SK-MEL-5 (cell line): ENCODE results near the gene TBC1D25. TPM values are rescaled to one million over a fixed set of nuclear protein-coding genes. Genes with fewer than 3 reads are reported as not detected.
"Not testable (repeated sequence)": the region's sequence is repeated elsewhere in the genome, so short reads cannot be mapped to it uniquely, and the experiment has no call there.

ENCODE experiments used
- DNase-seq: peaks from one replicate; pipeline ENCODE4 v3.0.0-alpha.2; 2016; ENCODE audit warnings: low read depth, low spot score
- in situ Hi-C: cut with HindIII; loops from 2 replicates; pipeline ENCODE4 v1.10.0; 2016; ENCODE audit warnings: low sequenced_read_pairs, high pct_unique_total_duplicates, low pct_unique_long_range_greater_than_20kb
- total RNA-seq: library from RNA; depleted of rRNA; stranded (reverse); fragments of >200 nt; shearing (Covaris generic); gene quantifications from 2 replicates; pipeline ENCODE4 v1.2.3, GENCODE V29; 2014

TBC1D25 gene
- total RNA-seq, 1 experiment from 2014 or later, result 4.7 TPM

DNA sequence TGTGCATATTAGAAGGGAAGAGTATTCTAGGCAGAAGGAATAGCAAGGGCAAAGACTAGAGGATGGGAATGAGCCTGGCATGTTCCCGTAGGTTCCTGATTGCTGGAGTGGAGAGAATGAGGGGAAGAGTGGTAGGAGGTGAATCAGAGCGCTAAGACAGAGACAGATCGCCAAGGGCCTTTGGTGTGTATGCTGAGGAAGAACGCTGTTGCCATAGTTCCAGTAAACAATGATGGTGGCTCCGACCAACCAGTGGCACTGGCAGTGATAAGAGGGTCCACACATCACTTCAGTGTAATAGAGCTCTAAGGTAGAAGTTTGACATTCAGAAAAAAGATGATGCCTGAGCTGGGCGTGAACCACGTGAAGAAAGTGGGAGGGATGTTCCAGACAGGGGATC lies 966 bp downstream of the TBC1D25 start:
- DNase-seq, result no peak
- in situ Hi-C loops, result no loop called here

- no peak for DNase-seq
- in situ Hi-C loops, result no loop called here
Measured at GRCh38 chrX:48541140-48541814, 1.8 kb downstream of the TBC1D25 start.

DNA sequence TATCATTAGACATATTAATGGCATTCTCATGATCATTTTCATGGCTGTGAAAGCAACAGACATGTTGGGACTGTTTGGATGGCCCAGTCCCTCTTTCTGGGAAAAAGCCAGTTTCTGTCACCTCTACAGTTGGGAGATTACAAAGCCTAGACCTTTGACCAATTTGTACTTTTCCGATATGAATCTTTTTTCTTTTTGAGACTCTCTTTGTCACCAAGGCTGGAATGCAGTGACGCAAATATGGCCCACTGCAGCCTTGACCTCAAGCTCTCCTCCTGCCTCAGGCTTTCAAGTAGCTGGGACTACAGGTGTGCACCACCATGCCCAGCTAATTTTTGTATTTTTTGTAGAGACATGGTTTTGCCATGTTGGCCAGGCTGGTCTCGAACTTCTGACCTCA lies 9.4 kb downstream of the TBC1D25 start:
- in situ Hi-C loops, result no loop called here
- no peak for DNase-seq

DNA sequence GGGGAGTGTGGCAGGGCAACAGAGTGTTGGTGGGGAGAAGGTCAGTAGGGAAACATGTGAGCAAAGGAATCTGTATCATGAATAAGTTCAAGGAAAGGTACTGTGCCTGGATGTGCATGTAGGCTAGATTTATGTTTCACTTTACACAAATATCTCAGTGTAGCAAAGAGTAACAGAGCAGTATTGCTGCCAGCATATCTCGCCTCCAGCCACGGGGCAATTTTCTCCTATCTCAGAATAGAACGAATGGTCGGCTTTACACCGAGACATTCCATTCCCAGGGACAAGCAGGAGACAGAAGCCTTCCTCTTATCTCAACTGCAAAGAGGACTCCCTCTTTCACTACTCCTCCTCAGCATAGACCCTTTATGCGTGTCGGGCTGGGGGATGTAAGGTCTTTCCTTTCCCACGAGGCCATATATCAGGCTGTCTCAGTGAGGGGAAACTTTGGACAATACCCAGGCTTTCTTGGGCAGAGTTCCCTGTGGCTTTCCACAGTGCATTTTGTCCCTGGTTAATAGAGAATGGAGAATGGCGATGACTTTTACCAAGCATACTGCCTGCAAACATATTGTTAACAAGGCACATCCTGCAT lies 16.3 kb downstream of the TBC1D25 start:
- DNase-seq, in situ Hi-C loops: not testable (repeated sequence)

GRCh38 chrX:48558271-48558670 lies 18.8 kb downstream of the TBC1D25 start:
- in situ Hi-C loops, result no loop called here
- no peak for DNase-seq

GRCh38 chrX:48559636-48560035 lies 20.1 kb downstream of the TBC1D25 start:
- in situ Hi-C loops, result no loop called here
- no peak for DNase-seq

- no peak for DNase-seq
- in situ Hi-C loops, result no loop called here
Measured at GRCh38 chrX:48560056-48560455, 20.5 kb downstream of the TBC1D25 start.

- in situ Hi-C loops, result no loop called here
- DNase-seq, result no peak
Measured at GRCh38 chrX:48560681-48561080, 21.2 kb downstream of the TBC1D25 start.

DNA sequence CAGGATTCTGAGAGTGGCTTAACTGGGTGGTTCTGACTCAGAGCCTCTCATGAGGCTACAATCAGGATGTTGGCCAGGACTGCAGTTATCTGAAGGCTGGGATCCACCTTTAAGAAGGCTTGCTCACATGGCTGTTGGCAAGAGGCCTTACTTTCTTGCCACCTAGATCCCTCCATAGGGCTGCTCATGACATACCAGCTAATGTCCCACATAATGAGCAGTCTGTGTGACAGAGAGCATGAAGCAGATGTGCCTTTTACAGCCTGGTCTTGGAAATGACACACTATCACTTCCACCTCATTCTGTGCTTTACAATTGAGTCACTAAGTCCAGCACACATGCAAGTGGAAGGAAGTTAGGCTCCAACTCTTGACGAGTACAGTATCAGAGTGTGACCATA lies 30.4 kb downstream of the TBC1D25 start:
- in situ Hi-C loops, result no loop called here
- peak; percentile 10 for DNase-seq

DNA sequence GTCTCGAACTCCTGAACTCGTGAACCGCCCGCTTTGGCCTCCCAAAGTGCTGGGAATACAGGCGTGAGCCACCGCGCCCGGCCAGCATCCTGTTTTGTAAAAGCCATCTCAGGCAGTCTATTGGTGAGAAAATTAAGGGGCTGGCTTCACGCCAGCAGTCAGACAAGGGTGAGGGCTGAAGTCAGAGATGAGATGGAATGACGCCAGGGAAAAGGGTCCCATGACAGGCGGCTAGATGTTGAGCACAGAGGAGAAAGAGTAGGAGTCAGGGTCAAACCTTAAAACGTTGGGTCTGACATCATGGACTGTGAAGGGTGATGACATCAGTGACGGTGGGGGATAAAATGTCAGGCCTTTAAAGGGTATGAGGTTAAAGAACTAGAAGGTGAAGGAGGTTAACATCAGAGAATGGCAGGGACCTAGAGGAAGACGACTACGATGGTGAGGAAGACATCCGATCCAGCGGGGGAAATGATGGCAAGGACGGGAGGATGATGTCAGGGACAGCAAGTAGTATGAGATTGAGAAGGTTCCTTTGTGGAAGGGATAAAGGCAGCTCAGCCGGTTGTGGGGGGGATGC lies 34.3 kb downstream of the TBC1D25 start:
- in situ Hi-C loops, result no loop called here
- peak; percentile 77 for DNase-seq

DNA sequence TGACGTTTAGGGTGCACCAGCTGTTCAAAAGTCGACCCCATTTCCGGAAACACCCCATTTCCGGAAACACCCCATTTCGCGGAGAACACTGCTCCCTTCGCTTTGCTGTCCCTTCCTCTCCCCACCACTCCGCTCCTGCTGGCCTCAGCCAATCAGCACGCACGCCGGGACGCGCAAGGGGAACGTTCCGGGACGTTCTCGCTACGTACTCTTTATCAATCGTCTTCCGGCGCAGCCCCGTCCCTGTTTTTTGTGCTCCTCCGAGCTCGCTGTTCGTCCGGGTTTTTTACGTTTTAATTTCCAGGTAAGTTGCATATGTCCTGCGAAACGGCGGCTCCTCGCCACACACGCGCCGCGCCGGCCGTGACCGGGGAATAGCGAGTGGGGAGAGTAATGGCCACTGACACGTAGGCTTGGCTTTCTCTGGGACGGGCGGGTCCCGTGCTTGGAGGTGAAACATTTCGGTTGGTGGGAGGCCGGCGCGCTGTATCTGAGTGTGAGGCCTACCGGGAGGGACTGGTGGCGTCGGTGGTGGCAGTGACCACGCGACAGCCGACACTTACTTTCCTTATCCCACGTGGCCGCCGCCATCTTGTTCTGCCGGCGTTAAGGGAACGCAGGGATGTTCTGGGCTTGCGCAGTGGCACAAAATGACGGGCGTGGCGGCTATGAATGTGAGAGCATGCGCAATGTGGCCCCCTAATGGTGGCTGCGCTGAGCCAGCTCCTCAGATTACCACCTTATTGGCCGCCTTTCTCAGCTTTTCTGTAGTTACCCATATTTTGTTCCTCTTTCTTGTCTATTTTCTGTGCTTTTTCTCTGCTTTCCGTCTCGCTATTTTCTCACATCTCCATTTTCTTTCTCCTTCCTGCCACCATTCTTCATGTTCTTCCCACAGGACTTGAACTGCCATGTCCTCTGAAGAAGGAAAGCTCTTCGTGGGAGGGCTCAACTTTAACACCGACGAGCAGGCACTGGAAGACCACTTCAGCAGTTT lies 35.1 kb downstream of the TBC1D25 start, which contains the start of gene RBM3:
RBM3 (plus strand) TSS at position 215 of the 997 bp plus-strand sequence; CDS start at position 912, 697 bp downstream.
- DNase-seq, result peak; percentile 92
- in situ Hi-C loops, result no loop called here

DNA sequence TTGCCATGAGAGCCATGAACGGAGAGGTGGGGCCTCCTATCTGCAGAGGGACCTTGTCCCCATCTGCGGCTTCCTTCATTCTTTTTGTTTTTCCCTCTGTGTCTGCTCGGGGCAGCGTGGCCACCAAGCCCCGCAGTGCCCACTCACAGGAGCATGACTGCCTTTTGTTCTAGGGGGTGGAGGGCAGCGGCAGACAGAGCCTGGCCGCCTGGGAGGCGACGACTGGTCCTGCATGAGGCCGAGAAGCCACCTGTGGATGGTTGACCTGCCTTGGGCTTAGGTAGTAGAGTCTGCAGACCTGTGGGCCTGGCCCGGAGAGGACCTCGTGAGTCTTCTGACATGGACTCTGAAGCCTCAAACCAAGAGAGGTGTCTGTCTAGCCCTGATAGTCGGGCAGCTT lies 36.1 kb downstream of the TBC1D25 start:
- in situ Hi-C loops, result no loop called here
- DNase-seq, result no peak

DNA sequence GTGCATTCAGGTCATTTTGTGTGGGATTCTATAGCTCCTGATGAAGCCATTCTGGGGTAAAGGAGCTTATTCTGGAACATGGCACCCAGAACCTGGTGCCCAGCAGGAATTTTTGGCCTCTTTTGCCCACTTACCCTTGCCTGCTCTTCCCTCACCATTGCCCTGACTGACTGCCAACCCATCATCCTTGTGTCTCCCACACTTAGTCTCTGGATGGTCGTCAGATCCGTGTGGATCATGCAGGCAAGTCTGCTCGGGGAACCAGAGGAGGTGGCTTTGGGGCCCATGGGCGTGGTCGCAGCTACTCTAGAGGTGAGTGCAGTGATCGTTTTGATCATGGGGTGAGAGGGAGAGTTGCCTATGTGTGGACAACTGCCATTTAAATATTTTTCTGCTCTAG lies 36.6 kb downstream of the TBC1D25 start:
- DNase-seq, result no peak
- in situ Hi-C loops, result no loop called here

DNA sequence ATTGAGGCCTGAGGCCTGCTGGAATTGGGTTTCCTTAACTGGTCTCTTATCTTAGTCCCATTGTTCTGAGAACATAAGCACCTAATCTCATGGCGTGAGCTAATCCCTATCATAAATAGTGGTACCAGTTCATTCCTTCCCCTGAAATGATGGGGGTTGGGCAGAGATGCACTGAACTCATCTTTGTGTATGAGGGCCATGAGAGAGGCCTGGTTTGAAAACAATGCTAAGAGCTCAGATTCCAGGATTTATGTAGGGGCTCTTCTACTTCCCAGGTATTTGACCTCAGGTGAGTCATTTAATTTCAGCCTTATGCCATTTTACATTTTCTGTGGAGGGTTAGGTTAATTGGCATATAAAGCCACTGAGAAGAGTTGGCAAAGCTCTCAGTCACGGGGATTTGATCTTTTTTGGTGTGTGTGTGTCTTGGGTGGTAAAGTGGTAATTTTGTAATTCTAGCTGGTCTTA lies 39.2 kb downstream of the TBC1D25 start:
- peak; percentile 2 for DNase-seq
- in situ Hi-C loops, result no loop called here

DNA sequence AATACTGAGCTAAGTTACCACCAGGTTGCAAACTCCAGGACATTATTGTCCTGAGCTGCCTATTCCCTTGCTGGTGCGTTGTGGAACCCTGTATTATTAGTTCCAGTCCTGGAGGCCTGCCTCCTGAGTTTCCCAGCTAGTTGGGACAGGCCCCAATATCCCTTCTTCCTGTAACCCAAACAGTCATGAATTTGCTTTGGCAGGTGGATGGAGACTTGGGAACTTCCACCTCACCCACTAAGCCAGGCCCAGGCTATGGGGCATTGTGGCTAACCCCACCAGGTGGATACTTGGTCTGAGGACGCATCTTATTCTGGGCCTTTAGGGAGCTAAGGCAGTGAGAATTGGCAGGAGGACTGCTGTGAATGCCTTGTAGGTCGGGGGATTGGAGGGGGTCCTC lies 39.7 kb downstream of the TBC1D25 start:
- in situ Hi-C loops, result no loop called here
- no peak for DNase-seq

DNA sequence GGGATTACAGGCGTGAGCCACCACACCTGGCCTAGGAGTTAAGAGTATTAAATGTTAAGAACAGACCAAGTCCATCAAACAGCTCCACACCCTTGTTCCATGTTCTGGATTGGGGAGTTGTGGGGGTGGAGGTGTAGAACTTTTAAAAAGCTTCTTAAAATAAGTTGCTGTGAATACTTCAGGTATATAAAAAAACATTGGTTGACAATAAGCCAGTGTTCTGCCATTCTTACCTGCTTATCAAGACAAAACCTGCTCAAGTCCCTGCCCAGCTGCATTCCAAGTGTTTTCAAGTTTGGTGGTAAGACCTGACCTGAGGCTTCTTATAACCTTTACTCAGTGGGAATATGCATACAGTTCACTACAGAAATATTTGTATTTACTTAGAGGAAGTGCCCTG lies 41.1 kb downstream of the TBC1D25 start:
- peak; percentile 5 for DNase-seq
- in situ Hi-C loops, result no loop called here

DNA sequence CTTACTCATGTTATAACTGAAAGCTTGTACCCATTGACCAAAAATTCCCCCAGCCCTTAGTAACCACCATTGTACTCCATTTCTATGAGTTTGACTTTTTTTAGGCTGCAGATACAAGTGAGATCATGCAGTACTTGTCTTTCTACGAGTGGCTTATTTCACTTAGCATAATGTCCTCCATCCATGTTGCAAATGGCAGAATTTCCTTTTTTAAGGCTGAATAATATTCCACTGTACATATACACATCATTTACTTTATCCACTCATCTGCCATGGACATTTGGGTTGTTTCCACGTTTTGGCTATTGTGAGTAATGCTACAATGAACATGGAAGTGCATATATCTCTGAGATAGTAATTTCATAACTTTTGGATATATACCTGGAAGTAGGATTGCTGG lies 45.2 kb downstream of the TBC1D25 start:
- in situ Hi-C loops, result no loop called here
- no peak for DNase-seq
